ENCODE results near the gene ARHGEF39.

The ARHGEF39 gene

DNA sequence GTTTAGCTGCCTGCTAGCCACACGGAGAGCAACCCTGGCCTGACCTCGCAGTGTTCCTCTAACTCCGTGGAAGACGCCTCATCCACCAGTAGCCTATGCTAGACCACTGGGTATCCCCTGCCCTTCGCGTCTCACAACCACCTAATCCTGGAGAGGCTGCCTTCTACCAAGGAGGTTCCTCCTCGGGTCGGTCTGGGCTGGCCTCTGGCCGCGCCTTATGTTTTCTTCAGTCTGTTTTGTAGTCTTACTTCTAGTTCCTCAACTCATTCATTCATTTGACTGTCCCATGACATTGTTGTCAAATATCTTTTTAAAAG, 26.3 kb upstream of the ARHGEF39 start:
- DNase-seq (ENCODE audit: low read depth in 2 of 2): no peak

DNA sequence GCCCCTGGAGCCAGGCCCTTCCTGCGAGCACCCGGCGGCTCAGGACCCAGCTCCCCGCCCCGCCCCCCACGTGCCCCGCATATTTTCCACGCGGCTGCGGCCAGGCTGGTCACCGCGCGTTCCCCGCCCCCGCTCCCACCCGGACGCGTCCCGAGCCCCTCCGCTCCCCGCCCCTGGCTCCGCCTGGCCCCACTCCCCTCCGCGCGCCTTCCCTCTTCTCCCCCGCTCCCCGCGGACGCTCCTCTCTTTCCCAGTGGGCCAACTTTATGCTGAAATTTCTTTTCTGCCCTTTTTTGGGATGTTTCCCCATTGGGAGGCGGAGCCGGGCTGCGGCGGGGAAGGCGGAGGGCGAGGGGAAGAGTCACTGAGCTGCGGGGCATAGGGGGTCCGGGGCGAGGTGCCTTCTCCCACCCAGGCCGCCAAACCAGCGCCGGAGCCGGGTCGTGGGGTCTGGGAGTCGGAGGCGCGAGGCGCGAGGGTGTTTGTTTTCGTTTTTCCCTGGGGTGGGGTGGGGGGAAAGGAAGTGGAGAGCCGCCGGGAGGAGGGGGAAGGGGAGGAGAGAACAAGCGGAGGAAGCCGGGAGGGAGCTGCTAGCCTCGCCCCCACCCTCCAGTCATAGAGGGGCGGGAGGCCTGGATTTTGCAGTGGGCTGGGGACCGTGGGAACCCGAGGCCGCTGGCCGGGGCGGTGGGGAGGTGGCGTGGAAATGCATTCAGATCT, 25.8 kb upstream of the ARHGEF39 start:
- DNase-seq (ENCODE audit: low read depth in 2 of 2): no peak

DNA sequence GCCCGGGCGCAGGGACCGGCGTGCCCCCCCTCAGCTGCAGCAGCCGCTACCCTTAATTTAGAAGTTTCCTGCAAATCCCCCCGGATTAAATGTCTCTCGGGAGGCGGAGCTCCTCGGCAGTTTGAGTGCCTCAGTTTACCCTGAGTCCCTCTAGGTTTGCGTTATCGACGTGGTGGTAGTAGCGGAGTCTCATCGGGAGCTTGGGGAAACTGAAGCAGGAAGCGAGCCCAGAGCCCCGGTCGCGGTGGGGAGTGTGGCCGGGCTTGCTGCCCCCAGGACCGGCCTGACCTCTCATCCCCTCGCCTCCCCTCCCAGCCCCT, 25.3 kb upstream of the ARHGEF39 start:
- no peak for DNase-seq (ENCODE audit: low read depth in 2 of 2)

DNA sequence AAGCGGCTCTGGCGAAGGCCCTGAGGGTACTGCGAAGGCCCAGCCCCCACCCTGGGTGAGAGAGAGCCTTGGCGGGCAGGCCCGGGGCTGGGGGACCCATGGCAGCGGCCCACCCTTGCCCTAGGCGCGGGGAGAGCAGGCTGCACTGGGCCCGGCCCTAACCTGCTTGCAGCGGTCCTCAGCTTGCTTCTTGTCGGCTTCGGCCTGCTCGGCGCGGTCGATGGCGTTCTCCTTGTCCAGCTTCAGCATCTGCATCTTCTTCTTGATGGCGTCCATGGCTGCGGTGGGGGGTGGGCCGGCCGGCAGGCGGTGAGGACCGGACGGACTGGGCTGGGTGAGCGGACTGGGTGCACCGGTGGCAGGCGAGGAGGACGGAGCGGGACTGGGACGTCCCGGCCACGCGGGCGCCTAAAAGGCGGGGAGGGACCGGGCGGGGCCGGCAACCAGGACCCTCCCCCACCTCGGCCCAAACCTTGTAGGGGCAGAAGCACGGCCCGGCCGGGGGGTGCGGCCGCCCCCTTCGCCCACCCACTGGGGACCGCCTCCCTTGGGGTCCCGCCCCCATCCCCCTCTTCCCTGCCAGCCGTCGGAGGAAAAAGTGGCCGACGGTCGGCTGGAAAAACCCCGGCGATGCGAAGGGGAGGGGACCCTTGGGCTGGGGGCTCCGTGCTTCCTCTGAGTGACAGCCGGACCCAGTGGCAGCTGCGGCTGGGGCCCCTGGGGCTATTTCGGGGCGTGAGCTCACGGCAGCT, 24.7 kb upstream of the ARHGEF39 start, which contains the start of gene TPM2:
Gene TPM2, minus strand, starts transcription at position 384 of the 752 bp plus-strand sequence. Its CDS starts 108 bp downstream, at position 276.
- no peak for DNase-seq (ENCODE audit: low read depth in 2 of 2)

DNA sequence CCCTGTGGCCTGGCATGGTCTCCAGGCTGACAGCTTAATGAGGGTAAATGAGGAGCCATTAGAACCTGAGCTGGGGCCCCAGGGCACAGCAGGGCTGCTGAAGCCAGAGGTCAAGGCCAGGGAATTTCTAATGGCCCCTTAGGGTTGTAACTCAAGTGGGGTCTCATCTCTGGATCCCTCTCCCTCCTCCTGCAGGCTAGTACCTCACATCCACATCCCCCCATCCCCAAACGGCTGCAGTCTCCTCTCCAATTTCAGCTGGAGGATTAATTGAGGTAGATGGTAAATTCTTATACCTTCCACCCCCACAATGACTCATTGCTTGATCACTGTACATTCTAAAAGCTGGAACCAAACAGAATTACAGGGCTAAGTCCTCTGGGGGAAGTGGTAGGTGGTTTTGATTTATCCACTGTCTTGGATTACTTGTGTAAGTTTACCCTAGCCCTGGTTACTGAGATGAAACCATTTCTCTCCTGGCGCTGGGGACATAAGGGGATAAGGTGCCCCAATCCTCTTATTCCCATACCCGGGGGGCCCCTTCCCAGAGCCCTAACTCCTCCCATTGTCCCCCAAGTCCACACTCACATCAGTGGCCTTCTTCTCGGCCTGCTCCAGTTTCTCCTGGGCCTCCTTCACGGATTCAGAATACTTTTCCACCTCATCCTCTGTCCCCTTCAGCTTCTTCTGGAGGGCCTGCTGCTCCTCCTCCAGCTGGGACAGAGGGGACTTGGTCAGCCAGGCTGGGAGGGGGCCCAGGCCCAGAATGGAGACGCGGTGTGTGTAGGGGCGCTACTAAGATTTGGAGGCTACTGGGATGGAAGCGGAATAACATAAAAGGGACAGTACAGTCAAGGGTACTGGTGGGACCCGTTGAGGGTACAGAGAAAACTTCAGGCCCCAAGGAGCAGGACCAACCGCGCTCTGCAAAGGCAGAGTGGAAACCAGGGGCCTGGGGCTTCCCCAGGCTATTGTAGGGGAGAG, 23.9 kb upstream of the ARHGEF39 start:
- no peak for DNase-seq (ENCODE audit: low read depth in 2 of 2)

DNA sequence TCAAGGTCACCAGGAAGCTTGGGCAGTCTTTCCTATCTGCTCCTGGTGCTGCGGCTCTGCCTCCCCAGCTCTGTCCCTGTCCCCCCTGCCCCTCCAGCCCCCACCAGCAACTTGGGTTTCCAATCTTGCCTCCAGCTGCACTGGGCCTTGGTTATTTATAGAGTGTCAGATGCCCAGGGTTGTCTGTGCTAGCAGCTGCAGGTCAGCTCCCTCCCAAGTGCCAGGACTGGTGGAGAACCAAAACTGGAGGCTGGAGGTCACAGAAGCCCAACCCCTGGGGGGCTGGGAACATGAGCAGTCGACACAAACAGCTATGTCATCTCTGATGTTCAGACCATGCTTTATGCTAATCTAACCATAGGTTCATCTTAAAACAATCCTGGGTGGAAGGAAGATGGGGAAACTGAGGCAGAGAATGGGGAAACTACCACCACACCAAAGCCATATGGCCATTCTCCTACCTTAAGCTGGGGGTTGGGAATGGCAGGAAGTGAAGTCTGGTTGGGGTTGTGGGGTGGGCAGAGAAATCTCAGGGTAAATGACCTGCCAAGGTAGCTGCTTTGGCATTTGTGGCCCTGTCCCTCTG, 23.1 kb upstream of the ARHGEF39 start:
- DNase-seq (ENCODE audit: low read depth in 2 of 2): no peak

DNA sequence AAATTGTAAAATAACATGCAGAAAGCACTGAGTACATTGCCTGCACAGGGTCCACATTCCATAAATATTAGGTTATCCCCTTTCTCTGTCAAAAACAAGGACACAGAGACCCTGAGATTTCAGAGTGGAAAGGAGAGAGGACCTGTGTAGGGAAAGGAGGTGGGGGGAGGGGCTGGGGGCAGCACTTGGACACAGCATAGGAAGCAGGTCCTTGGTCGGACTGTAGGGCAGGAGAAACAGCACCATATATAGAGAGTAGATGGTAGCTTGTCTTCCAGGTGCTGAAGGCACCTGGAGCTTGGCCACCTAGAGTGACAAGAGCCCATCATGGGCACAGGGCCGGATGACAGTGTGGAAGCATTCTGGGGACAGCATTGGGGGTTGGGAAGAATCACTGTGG, 22.3 kb upstream of the ARHGEF39 start:
- no peak for DNase-seq (ENCODE audit: low read depth in 2 of 2)

DNA sequence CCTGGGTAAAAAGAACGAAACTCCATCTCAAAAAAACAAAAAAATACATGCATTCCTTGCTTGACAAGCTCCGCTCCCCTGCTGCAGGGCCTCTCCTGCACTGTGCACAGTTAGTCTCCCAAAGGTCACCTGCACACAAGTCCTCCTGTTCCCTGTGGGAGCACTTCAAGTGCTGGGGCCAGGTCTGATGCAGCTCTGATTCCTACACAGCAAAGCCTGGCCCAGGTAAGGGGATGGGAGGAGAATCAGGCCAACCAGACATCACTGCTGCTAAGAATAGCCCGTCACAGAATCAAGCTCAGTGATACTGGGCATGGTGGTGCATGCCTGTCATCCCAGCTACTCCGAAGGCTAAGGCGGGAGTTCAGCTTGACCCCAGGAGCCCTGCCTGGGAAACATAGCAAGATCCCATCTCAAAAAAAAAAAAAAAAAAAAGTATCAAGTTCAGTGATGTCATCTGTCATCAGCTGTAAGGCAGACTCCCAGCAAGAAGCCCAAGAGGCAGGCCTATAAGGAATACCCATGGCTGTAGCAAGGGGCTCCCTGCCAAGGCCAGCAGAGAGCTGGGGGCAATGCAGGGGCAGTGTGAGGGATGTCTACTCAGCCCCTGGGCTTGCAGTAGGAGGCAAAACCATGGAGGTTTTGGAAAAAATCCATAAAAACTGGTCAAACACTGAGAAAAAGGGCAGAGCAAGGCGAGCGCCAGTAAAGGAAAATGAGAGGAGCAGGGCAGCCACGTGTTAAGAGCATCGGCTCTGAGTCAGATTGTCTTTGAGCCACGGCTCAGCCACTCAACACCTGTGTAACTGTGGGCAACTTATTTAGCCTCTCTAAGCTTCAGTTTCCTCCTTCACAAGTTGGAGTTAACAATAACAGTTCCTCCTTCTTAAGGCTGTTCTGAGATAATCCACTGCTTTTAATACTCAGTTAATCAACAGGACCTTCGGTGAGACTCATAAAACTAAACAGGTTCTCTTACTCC, 21.5 kb upstream of the ARHGEF39 start:
- DNase-seq (ENCODE audit: low read depth in 2 of 2): no peak

DNA sequence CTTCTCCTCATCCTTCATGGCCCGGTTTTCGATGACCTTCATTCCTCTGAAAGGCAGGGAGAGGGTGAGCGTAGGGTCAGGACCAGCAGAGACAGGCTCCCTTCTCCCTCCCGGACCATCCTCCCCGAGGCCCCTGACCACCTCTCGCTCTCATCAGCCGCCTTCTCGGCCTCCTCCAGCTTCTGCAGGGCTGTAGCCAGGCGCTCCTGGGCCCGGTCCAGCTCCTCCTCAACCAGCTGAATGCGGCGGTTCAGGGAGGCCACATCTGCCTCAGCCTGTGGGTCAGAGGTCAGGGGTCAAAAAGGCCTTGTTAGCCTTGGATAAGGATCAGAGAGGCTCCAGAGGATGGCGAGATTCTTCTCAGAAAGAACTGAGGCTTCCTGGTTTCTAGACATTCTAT, 20.5 kb upstream of the ARHGEF39 start:
- DNase-seq (ENCODE audit: low read depth in 2 of 2): no peak

DNA sequence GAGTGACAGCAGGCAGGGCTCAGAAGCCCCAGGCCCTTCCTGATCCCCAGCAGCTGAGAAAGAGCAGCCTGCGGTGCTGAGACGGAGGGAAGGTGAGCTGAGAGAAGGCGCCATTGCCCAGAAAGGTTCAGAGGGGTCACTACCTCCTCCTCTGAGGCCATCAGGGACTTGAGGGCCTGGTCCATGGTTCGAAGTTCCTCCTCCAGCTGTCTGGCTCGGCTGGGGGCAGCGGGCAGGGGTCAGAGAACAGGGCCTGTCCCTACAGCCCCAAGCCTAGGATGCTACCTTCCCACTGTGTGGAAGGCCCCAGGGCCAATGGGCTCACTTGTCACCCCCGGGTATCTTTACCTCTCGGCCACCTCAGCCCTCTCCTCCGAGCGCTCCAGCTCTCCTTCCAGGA, 19.9 kb upstream of the ARHGEF39 start:
- DNase-seq (ENCODE audit: low read depth in 2 of 2): no peak

DNA sequence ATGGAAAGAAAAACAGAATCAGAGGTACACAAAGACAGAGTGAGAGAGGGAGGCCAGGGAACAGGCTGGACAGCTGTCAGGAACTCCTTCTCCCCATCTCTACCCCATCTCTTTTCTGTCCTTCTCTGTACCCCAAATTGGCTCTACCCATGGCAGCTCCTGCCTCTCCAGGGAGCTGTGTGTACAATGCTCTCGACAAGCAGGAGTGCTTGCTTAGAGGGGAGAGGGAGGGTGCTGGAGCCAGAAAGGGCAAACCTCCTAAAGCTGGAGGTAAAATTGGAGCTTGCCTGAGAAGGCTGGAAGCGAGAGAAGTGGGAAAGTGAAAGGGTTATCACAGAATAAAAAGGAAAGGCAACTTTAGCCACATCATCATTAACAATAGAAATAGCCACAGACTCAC, 18.3 kb upstream of the ARHGEF39 start:
- no peak for DNase-seq (ENCODE audit: low read depth in 2 of 2)

DNA sequence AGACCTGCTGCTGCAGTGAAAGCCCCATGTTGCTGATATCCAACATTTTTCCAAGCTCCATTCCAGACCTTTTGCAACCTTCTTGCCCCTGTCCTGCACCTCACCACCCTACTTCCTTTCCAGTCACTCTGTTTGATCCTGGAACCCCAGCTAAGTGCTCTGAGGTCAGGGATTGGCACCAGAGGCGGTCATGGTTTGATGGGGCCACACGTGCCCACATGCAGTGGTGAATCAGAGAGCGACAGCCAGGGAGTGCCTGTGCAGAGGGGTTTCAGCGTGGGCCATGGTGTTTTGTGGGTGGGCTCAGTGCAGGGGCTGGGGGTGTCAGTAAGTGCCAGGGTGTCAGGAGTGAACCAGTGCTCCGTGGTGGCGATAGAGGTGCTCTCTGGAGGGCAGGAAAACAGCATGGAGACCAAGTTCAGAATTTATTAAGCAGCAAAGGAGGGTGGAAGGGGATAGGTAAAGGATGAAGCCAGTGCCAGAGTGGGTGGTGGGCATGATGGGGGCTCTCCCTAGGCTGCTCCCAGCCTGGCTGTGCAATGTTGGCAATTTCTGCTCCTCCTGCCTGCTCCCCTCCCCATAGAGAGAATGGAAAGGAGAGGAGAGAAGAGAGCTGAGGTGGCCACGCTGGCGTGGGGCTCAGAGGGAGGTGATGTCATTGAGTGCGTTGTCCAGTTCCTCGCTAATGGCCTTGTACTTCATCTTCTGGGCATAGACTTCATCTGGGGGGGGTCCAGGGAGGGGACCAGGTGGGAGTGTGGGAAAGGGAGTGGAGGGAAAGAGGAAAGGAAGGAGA, 17.7 kb upstream of the ARHGEF39 start:
- DNase-seq (ENCODE audit: low read depth in 2 of 2): no peak

DNA sequence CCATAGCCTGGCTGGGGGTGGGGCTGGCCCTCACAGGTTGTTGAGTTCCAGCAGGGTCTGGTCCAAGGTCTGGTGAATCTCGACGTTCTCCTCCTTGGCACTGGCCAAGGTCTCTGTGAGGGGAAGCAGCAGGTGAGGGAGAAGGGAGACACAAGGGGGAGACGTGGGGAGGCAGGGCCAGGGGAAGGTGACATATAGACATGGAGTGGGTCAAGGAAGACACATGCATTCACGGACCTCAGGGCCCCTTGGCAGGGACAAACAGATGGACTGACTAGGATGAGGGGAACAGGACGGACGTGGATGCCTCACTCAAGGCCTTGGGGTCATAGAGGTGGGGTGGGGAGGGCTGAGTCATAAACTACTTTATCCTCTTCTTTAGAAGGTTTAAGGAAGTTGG, 17.1 kb upstream of the ARHGEF39 start:
- DNase-seq (ENCODE audit: low read depth in 2 of 2): no peak

DNA sequence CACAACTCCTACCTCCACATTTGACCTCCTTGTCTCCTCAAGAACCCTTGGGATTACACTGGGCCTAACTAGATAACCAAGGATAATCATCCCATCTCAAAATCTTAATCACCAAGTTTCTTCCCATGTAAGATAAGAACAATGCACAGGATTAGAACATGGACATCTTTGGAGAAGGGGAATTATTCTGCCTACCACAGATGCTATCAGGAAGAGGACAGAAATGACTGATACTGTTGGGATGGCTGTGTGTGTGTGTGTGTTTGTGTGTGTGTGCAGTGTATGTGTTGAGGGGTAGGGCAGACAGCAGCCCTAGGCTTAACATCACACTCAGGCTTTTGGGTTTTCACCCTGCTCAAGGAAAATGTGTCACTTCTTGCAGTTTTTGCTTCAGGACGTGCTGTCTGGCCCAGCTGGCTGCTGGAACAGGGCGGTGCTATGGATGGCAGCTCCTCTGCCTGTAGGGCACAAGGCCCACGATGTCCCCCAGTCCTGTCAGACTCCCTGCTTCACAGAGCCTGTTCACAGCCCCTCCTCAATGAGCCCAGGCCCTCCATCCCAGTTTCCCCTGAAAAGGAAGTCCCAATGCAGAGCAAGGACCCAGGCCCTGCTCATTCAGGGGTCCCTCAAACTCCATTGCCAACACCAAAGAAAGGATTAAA, 16.5 kb upstream of the ARHGEF39 start:
- no peak for DNase-seq (ENCODE audit: low read depth in 2 of 2)

DNA sequence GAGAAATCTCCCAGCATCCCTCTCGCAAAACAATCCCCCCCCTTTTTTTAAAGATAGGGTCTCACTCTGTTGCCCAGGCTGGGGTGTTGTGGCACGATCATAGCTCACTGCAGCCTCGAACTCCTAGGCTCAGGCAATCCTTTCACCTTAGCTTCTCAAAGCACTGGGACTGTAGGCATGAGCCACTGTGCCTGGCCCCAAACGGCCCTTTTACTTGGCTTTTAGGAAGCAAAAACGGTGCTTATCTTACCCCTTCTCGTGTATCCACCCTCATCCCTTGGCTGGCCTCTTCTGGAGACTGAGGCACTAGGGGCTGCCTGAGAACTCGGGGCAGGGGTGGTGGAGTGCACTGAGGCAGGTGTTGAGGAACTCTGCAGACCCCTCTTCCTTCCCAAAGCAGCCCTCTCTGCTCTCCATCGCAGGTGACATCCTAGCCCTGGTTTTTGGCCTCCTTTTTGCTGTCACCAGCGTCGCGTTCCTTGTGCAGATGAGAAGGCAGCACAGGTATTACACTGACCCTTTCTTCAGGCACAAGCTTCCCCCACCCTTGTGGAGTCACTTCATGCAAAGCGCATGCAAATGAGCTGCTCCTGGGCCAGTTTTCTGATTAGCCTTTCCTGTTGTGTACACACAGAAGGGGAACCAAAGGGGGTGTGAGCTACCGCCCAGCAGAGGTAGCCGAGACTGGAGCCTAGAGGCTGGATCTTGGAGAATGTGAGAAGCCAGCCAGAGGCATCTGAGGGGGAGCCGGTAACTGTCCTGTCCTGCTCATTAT, 15.5 kb upstream of the ARHGEF39 start:
- DNase-seq (ENCODE audit: low read depth in 2 of 2): no peak

DNA sequence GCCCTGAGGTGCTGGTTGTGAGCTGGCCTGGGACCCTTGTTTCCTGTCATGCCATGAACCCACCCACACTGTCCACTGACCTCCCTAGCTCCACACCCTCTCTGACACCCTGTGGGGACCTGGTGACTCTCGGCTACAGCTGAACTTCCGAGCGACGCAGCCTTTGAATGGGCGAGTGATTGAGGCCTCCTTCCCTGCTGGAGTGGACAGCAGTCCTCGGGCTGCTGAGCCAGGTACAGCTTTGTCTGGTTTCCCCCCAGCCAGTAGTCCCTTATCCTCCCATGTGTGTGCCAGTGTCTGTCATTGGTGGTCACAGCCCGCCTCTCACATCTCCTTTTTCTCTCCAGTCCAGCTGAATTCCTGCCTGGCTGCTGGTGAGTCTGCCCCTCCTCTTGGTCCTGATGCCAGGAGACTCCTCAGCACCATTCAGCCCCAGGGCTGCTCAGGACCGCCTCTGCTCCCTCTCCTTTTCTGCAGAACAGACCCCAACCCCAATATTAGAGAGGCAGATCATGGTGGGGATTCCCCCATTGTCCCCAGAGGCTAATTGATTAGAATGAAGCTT, 14.9 kb upstream of the ARHGEF39 start:
- no peak for DNase-seq (ENCODE audit: low read depth in 2 of 2)

DNA sequence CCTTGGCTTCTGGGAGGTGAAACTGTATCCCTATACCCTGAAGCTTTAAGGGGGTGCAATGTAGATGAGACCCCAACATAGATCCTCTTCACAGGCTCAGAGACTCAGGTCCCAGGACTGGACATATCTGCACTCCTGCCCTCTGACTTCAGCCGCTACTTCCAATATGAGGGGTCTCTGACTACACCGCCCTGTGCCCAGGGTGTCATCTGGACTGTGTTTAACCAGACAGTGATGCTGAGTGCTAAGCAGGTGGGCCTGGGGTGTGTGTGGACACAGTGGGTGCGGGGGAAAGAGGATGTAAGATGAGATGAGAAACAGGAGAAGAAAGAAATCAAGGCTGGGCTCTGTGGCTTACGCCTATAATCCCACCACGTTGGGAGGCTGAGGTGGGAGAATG, 14.1 kb upstream of the ARHGEF39 start:
- DNase-seq (ENCODE audit: low read depth in 2 of 2): no peak

DNA sequence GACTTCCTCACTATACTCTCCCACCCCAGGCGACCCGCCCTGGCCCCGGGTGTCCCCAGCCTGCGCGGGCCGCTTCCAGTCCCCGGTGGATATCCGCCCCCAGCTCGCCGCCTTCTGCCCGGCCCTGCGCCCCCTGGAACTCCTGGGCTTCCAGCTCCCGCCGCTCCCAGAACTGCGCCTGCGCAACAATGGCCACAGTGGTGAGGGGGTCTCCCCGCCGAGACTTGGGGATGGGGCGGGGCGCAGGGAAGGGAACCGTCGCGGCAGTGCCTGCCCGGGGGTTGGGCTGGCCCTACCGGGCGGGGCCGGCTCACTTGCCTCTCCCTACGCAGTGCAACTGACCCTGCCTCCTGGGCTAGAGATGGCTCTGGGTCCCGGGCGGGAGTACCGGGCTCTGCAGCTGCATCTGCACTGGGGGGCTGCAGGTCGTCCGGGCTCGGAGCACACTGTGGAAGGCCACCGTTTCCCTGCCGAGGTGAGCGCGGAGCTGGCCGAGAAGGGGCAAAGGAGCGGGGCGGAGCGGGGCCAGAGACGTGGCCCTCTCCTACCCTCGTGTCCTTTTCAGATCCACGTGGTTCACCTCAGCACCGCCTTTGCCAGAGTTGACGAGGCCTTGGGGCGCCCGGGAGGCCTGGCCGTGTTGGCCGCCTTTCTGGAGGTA, 10.9 kb upstream of the ARHGEF39 start:
- DNase-seq (ENCODE audit: low read depth in 2 of 2): no peak
